Stimulated activated CD8-positive, alpha-beta memory T cell treated with anti-CD3 and anti-CD28 coated beads, Interleukin-7, amount 100 ng/mL, for 1 hour (primary cell): Measurements from ENCODE around the gene S100A7A.

Experiments used
- DNase-seq, 2 donors: peaks; one replicate each; pipeline ENCODE4 v3.0.0-alpha.2; 2020; ENCODE audit warnings: low read depth in 2 of 2

The S100A7A gene

GRCh38 chr1:153415850-153416570 is at the start of gene S100A7A:
S100A7A (plus strand) TSS chr1:153416520; CDS start chr1:153418083, 1,563 bp downstream.
- no peak for DNase-seq

GRCh38 chr1:153367090-153367489 is 49.2 kb upstream of the S100A7A start:
- no peak for DNase-seq

- no peak for DNase-seq
Observed at GRCh38 chr1:153368495-153368894, 47.8 kb upstream of the S100A7A start.

GRCh38 chr1:153370146-153370545 is 46.2 kb upstream of the S100A7A start:
- no peak for DNase-seq

GRCh38 chr1:153371231-153371630 is 45.1 kb upstream of the S100A7A start:
- DNase-seq = no peak

GRCh38 chr1:153372571-153372970 is 43.7 kb upstream of the S100A7A start:
- DNase-seq = no peak

GRCh38 chr1:153374071-153374470 is 42.2 kb upstream of the S100A7A start:
- DNase-seq = no peak

GRCh38 chr1:153375511-153375910 is 40.8 kb upstream of the S100A7A start, which contains the start of gene S100A12:
S100A12 (minus strand) TSS chr1:153375621; CDS start chr1:153374592, 1,029 bp downstream.
- DNase-seq = no peak

- DNase-seq = no peak
Observed at GRCh38 chr1:153379591-153379990, 36.7 kb upstream of the S100A7A start.

- DNase-seq = no peak
Observed at GRCh38 chr1:153380711-153381110, 35.6 kb upstream of the S100A7A start.

- no peak for DNase-seq
Observed at GRCh38 chr1:153384958-153385580, 31.3 kb upstream of the S100A7A start.

- no peak for DNase-seq
Observed at GRCh38 chr1:153386500-153386901, 29.8 kb upstream of the S100A7A start.

- no peak for DNase-seq
Observed at GRCh38 chr1:153387001-153387400, 29.3 kb upstream of the S100A7A start.

- DNase-seq = no peak
Observed at GRCh38 chr1:153387785-153388184, 28.5 kb upstream of the S100A7A start.

GRCh38 chr1:153389401-153389800 is 26.9 kb upstream of the S100A7A start:
- DNase-seq = no peak

GRCh38 chr1:153389973-153390879 is 26.1 kb upstream of the S100A7A start:
- DNase-seq = no peak

GRCh38 chr1:153390938-153391710 is 25.2 kb upstream of the S100A7A start, which contains the start of gene S100A8:
S100A8 (minus strand) TSS chr1:153391073; CDS start chr1:153390535, 538 bp downstream.
- no peak for DNase-seq

GRCh38 chr1:153392258-153392657 is 24.1 kb upstream of the S100A7A start:
- no peak for DNase-seq

- DNase-seq = no peak
Observed at GRCh38 chr1:153392822-153393221, 23.5 kb upstream of the S100A7A start.

- no peak for DNase-seq
Observed at GRCh38 chr1:153393926-153394325, 22.4 kb upstream of the S100A7A start.

GRCh38 chr1:153394391-153394790 is 21.9 kb upstream of the S100A7A start:
- DNase-seq = no peak
